KG1 (cell line): ENCODE data around the gene HKDC1.
"Not testable (repeated sequence)": the region's sequence is repeated elsewhere in the genome, so short reads cannot be mapped to it uniquely, and the experiment has no call there.

Experiments
- DNase-seq: peaks from one replicate; lab custom pipeline; 2025; lab: John Stamatoyannopoulos, UW

Gene HKDC1

GRCh38 chr10:69281507-69282413, 61.6 kb downstream of the HKDC1 start:
- DNase-seq: no peak

DNA sequence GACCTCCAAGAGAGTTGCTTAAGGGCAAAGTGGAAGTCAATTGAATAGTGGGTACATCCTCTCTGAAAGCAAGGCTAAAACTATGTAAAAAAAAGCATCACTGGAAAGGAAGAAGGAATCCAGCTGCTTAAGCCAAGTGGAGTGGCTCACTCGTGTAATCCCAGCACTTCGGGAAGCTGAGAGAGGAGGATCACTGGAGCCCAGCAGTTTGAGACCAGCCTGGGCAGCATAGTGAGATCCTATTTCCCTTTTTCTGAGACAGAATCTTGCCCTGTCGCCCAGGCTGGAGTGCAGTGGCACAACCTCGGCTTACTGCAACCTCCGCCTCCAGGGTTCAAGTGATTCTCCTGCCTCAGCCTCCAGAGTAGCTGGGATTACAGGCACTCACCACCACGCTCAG, 64.3 kb downstream of the HKDC1 start:
- DNase-seq: not testable (repeated sequence)

- no peak for DNase-seq
These were observed 65.6 kb downstream of the HKDC1 start for GRCh38 chr10:69285699-69286098.

DNA sequence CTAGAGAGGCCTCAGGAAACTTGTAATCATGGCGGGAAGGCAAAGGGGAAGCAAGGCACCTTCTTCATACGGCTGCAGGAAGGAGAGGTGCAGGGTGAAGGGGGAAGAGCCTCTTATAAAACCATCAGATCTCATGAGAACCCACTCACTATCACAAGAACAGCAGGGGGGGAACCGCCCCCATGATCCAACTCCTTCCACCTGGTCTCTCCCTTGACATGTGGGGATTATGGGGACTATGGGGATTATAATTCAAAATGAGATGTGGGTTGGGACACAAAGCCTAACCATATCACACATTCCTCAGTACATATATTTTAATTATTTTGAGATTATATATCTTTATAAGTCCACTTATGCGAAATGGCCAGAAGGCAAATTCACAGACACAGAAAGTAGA, 67.0 kb downstream of the HKDC1 start:
- no peak for DNase-seq

GRCh38 chr10:69290993-69291392, 70.9 kb downstream of the HKDC1 start:
- DNase-seq: no peak

- no peak for DNase-seq
These were observed 72.3 kb downstream of the HKDC1 start for GRCh38 chr10:69292459-69292858.

- DNase-seq: no peak
These were observed 75.0 kb downstream of the HKDC1 start for GRCh38 chr10:69295027-69295636.

DNA sequence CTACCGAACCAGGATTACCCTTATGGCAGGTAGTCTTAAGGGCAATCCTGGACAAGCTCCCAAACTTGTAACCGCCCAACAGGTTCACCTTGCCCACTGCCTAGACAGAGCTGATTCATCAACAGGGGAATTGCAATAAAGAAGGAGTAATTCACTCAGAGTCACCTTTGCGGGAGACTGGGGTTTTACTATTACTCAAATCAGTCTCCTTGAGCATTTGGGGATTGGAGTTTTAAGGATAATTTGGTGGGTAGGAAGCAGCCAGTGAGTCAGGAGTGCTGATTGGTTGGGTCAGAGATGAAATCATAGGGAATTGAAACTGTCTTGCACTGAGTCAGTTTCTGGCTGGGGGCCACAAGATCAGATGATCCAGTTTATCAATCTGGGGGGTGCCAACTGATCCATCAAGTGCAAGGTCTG, 83.5 kb downstream of the HKDC1 start:
- DNase-seq: no peak

GRCh38 chr10:69306421-69306820, 86.3 kb downstream of the HKDC1 start:
- DNase-seq: no peak

- no peak for DNase-seq
These were observed 87.3 kb downstream of the HKDC1 start for GRCh38 chr10:69307434-69307833.

GRCh38 chr10:69308304-69308703, 88.2 kb downstream of the HKDC1 start:
- DNase-seq: not testable (repeated sequence)

DNA sequence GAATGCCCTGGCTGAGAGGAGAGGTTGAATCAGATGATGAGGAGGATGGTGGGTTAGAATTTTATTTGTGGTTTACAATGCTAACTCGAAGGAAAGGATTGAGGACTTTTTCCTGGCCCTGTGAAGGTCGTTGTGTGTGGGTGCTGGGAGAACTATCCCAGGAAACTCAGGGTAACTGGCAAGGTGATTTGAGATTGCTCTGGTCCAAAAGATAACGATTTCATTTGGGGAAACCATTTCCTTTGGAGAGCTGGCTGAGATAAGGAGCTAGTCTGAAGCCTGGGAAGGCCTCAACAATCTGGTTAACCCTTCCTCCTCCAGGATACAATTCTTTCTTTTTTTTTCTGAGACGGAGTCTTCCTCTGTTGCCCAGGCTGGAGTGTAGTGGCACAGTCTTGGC, 91.2 kb downstream of the HKDC1 start:
- DNase-seq: no peak

DNA sequence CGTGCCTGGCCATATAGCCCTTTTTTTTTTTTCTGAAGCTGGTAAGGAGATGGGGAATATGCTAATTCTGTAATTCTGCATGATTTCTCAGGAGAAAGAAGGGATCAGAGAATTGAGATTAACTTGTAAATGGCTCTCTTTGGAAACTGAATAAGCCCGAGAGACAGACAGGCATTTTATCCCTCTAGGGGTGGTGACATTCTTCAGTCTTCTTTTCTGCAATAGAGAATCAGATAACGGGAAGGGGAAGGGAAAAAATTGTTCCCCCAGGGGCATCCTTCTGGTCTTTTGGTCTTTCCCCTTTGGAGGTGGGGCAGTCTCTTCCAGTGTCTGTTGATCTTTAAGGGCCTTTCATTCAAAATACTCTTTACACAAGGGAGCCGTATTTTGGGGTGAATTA, 92.4 kb downstream of the HKDC1 start:
- no peak for DNase-seq

DNA sequence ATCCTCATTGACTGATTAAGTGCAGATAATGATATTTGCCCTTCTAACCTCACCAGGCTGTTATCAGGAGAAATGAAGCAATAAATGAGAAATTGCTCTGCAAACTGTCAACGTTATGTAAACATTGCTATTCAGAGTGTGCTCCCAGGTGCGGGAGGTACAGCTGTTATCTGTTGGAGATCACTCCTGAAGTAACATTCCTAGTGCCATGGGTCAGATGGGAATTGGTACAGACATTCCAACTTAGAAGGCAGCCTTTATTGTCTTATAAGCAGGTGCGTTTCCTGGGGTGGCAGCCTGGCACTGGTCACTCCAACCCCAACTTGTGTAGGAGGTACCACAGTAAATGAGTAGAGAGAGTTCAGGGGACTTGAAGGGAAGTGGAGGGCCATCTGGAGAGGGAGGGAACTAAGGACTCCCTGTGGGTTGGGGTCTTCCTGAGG, 95.0 kb downstream of the HKDC1 start:
- no peak for DNase-seq

GRCh38 chr10:69315610-69316312, 95.6 kb downstream of the HKDC1 start:
- DNase-seq: no peak

DNA sequence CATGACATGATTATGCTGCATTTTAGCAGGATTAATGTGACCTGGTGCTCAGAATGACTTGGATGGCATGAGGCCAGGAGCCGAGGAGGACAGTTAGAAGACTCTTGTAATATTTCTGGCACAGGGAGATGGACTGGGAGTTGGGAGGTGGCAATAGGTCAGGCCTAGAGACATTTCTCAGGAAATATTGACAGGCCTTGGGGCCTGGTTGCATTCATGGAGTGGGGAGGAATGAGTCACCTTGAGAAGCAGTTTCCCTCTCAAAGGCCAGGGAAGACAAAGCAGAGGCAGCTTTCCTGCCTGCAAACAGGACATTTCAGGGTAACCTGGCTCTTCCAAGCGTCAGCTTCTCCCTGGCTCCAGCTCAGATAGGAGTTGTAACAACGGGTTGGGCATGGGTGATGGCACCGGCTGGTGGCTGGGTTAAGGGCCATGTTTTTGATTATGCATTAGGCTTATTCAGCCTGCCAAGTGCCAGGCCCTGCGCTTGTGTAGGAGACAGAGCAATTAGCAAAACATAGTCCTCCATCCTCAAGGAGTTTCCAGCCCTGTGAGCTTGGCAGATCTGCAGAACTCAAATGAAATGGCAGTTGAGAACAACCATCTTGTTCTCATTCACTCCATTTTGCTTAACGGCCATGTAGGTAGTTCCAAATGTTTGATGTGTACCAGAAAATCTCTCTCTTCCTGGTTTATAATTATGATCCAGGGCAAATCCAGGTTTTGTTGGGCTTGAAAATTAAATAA, 96.4 kb downstream of the HKDC1 start:
- no peak for DNase-seq
